Measurements from ENCODE around the gene LITAF.
"Not testable (repeated sequence)": the region's sequence is repeated elsewhere in the genome, so short reads cannot be mapped to it uniquely, and the experiment has no call there.

LITAF gene

DNA sequence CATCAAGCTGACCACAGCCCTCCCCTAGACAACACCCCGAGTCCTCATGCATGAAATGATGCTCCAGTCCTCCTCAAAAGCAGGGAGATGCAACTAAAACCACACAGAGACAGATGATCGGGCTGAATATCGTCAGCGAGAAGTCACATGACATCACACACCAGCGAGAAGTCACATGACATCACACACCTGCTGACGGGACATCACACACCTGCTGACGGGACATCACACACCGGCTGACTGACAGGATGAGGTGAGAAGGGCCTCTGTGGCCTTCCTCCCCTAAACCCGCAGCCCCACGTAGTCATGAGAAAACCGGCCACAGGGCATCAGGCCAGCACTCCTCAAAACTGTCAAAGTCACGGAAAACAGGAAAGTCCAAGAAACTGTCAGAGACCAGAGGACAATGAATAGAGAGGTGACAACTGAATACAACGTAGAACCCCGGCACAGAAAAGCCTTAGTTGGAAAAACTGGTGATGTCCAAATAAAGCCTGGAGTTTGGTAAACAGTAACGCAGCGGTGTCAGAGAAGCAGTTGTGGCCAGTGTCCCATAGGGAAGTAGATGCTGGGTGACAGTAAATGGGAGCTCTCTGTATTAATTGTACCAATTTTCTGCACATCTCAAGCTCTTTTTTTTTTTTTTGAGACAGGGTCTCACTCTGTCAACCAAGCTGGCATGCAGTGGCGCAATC is 14.3 kb downstream of the LITAF start:
- peak; percentile 79 to 80 for DNase-seq

DNA sequence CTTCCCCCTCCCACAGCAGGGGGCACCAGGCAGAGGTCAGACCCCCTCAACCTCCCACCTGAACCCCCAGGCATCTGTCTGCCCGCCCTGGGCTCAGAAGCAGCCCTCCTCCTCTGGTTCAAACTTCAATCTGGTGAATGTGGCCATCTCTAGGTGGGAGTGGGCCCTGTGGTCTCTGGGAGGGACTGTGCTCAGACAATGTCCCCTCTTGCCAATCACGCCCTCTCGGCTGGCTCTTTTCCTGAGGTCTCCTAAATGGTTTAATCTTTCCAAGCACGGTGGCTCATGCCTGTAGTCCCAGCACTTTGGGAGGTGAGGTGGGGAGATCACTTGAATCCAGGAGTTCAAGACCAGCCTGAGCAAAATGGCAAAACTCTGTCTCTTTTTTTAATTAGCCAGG is 15.2 kb downstream of the LITAF start:
- DNase-seq, result no peak

DNA sequence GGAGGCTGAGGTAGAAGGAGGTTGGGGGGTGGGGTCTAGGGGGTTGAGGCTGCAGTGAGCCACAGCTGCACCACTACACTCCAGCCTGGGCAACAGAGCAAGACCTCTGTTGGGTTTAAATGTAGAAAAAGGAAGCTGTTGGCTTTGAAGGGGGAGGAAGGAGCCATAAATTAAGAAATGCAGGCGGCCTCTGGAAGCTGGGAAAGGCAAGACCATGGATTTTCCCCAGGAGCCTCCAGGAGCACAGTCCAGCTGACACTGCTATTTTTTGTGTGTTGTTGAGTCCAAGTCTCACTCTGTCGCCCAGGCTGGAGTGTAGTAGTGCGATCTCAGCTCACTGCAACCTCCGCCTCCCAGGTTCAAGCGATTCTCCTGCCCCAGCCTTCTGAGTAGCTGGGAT is 15.9 kb downstream of the LITAF start:
- no peak for DNase-seq

DNA sequence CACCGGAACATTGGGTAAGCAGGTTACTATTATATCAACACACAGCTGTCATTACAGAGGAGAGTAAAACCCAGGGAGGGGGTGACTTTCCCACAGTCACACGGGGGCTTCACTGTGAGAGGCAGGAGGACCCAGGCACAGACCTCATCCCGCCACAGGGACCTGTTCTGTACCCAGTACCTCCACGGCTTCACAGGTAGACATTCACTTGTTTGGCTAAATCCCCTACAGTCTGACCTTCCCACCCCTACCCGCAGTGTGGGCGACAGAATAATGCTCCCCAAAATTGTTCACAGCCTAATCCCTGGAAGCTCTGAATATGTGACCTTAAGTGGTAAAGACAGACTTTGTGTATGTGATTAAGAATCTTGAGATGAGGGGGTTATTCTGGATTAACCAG is 16.5 kb downstream of the LITAF start:
- no peak for DNase-seq

DNA sequence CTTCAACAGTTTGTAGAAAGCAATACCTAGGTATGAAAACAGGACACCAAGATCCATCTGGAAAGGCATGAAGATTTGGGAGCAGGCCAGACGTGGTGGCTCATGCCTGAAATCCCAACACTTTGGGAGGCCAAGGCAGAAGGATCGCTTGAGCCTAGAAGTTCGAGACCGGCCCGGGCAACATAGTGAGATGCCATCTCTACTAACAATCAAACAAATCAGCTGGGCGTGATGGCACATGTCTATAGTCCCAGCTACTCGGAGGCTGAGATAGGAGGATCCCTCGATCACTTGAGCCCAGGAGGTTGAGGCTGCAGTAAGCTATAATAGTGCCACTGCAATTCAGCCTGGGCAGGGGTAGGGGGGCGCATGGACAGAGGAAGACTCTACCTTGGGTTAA is 20.3 kb downstream of the LITAF start:
- no peak for DNase-seq

DNA sequence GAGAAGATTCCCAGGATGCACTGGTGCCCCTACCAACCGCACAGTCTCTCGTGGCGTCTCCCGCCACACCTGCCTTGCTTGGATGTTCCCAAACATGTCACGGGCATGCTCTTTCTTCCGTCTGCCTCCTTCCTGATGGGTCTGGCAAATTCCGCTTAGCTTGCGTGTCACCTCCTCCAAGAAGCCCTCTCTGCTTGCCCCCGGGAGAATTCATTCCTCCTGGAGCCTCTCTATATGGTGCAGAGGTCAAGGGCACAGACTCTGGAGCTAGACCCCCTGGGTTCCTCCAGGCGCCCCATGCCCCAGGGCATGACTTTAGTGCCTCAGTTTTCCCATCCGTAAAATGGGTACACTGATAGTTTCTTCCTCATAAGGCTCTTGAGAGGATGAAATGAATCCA is 21.1 kb downstream of the LITAF start:
- no peak for DNase-seq

DNA sequence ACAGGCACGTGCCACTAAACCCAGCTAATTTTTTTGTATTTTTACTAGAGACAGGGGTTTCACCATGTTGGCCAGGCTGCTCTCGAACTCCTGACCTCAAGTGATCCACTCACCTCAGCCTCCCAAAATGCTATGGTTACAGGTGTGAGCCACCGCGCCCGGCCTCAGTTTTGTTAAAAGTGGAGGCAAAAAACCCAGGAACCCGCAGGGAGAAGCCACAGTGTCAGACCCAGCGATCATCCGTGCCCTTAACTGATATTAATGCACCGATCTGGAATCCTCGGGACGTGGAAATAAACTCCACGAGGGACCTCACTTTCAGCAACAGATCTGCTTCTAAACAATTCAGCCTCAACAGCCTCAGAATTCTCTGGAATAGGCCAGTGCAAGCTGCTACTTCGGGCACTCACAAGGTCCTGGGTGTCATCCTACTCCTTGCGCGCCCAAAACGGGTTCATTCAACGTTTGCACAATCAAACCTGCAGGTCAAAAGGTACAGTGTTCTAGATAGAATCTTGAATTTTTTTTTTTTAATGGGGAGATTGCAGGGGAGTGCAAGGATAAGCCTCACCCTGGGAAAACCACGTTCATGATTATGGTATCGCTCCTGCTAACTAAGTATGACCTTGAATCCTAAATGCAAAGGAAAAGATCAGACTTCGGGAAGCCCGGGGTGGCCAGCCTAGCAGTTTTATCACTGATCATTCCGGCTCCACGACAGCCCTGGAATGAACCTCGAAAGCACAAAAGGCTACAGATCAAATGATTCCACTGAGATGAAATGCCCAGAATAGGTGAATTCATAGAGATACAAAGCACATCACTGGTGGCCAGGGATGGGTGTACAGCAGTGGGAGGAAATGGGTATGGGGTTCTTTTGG is 22.4 kb downstream of the LITAF start:
- no peak for DNase-seq

DNA sequence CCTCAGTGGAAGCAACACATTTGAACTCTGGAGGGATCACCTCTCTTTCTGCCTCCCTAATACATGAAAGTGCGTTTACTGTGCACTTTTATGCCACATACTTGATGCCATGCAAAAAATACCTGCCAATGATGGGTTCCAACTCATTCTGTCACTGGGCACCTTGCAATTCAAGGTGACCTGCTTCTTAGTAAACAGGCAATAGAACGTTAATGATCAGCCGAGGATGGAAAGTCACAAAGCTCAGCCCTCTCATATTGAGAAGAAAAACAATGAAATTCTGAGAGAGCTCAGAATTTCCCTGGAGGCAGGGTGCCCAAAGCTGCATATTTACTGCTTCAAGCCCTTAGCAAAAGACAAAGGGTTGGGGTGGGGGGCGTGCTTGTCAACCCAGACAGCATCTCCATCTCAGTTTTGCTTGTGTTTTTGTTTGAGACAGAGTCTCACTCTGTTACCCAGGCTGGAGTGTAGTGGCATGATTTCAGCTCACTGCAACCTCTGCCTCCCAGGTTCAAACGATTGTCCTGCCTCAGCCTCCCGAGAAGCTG is 23.2 kb downstream of the LITAF start:
- no peak for DNase-seq

DNA sequence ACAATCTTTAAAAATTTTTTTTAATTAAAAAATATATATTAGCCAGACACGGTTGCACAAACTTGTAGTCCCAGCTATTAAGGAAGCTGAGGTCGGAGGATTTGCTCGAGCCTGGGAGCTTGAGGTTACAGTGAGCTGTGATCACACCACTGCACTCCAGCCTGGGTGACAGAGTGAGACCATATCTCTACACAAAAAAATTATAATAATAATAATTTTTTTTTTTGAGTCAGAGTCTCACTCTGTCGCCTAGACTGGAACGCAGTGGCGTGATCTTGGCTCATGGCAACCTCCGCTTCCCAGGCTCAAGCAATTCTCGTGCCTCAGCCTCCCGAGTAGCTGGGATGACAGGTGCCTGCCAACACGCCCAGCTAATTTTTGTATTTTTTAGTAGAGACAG is 23.8 kb downstream of the LITAF start:
- peak in 1 of 2 donors; percentile 36 for DNase-seq

DNA sequence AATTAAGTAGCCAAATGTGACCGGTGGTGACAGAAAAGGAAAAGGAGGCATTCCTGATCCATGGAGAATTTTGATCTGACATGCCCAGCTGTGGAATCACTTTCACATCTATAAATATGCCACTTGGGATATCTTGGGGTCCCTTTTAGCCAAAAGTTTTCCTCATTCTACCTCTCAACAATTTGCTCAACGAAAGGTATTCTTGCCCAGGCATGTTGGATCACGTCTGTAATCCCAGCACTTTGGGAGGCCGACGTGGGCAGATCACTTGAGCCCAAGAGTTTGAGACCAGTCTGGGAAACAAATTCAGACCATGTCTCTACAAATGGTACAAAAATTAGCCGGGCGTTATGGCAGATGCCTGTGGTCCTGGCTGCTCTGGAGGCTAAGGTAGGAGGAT is 24.3 kb downstream of the LITAF start:
- DNase-seq, result no peak

DNA sequence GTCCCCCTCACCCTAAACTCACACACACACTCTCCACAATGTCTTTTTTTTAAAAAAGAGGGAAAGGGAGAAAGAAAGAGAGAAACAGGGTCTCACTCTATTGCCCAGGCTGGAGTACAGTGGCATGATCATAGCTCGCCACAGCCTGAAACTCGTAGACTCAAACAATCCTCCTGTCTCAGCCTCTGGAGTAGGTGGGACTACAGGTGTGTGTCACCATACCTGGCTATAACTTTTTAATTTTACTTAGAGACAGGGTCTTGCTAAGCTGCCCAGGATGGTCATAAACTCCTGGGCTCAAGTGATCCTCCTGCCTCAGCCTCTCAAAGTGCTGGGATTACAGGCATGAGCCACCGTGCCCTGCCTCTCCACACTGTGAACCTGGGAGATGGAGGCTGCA is 24.9 kb downstream of the LITAF start:
- no peak for DNase-seq

DNA sequence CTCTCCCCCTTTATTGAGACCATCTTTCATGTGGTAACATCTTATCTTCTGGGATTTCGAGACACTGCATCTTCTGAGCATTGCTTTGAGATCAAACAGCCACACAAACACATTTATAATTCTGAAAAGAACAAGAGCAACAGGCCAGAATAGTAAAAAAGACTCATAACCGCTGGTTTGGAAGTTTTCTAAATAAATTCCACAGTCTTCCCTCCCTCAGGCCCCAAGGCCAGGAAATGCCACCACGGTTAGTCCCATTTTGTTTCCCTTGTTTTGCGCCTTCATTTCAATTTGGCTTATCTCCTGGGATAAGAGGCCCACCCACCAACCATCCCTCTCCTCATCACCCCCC is 25.3 kb downstream of the LITAF start:
- no peak for DNase-seq

DNA sequence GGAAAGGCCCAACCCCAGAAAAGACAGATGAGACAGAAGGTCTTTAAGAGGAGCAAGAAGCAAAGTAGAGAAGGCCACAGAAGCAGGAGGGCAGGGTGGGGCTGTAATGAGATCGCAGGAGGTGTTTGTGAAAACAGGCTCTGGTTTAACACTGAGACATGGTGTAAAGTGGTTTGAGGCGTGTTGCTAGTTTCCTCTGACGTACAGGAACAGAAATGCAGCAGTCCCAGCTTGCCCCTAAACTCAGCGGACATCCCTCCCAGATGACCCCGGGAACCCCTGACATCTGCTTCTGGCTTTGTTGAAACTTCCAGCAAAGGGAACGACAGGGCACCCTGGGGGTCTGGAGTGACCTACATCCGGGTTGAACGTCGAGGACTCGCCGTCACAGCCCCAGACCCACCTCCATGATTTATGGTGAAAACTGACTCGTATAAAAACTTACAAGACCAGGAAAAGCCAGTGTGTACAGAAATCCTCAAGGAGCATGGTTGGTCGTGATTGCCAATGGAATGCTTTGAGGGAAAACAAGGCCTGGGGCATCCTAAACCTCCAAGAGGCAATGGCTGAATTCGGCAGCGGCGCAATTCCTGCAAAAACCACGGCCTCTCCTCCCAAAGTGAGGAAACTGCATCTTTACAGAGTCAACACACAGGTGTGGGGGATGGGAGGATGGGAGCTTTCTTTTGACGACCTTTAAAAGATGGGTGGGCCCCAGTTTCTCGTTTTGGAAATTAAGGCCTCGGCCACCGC is 25.8 kb downstream of the LITAF start:
- DNase-seq, result peak; percentile 76 to 85

DNA sequence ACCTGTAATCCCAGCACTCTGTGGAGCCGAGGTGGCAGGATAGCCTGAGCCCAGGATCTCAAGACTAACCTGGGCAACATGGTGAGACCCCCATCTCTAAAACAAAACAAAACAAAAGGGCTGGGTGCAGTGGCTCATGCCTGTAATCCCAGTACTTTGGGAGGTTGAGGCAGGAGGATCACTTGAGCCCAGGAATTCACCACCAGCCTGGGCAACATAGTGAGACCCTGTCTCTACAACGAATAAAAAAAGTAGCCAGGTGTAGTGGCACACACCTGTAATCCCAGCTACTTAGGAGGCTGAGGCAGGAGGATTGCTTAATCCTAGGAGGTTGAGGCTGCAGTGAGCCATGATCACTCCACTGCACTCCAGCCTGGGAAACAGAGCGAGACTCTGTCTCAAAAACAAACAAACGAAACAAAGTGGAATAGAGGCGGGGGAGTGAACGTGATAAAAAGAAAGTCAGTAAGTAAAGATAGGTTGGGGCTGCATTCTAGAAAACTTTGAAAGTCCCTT is 28.4 kb downstream of the LITAF start:
- DNase-seq, result not testable (repeated sequence)

DNA sequence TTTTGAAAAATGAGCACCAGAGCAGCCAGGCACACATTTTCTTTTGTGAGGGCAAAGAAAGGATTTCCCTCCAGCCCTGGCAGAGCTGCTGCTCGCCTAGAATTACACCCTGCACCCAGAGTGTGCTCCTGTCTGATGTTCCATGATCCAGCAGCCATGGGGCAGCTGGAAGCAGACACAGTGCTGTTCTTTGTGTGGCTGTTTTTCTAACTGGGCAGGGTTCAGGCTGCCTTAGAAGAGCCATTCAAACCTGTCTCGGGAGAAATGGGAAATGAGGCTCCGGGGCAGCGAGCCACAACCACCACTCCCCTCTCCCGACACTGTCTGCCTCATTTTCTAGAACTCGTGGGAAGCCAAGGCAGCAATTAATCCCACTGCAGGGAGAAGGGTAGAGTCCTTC is 28.9 kb downstream of the LITAF start:
- no peak for DNase-seq

DNA sequence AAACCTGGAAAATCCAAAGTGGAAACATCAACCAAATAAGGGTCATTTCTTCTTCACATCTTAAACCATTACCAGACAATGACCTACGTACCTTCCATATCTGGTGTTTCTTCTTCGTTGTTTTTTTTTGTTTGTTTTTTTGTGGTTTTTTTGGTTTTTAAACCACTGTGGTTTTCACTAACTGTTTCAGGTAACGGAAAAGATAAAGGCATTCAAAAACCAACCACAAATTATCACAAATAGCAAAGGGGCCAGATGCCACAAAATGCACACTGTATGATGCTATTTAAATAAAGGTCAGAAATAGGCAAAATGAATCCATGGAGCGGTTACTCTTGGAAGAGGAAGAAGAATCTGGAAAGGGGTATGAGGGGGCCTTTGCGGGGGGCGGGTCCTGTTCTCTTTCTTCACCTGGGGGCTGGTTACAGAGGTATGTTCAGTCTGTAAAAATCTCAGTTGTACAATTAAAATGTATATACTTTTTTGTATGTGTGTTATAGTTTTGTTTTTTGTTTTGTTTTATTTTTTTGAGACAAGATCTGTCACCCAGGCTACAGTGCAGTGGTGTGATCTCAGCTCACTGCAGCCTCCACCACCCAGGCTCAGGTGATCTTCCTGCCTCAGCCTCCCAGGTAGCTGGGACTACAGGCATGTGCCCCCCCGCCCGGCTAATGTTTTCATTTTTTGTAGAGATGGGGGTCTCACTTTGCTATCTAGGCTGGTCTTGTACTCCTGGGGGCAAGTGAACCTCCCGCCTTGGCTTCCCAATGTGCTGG is 29.6 kb downstream of the LITAF start:
- DNase-seq, result peak in 1 of 2 donors; percentile 44

DNA sequence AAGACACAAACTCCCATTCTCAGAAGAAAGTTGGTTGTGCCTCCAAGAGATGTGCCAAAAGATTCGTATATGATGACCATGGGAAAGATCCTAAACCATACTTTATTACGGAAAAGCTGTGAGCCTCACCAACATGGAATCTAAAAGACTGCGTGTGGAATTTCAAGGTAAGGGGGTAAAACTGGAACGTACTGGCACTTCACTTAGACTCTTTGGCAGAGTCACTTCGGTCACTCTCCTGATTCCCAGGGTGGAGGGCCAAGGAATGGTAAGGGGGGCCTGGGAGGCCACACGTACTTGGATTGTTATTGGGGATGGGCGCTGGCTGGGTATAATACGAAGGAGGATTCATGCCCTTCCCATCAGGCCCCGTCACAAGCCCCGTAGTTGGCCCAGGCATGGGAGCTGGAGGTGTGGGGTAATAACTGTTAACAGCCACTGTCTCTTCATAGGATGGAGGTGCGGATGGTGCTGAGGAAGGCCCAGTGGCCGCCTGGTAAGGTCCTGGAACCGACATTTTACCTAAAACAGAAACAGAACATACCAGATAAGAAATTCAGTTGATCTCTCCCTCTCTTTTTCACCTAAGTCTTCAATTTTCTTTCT is 30.4 kb downstream of the LITAF start:
- DNase-seq, result no peak

DNA sequence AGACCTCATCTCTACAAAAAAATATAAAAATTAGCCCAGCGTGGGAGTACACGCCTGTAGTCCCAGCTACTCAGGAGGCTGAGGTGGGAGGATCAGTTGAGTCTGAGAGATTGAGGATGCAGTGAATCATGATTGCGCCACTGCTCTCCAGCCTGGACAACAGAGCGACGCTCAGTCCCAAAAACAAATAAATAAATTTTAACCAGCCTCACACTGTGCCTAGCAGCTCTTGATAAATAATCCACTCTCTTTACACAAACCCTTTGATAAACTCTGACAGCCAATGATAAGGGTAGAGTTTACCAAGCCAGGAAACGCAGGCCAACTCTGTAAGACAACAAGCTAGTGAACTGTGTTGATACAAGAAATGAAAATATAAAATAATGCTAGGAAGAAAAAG is 32.7 kb downstream of the LITAF start:
- DNase-seq, result no peak

DNA sequence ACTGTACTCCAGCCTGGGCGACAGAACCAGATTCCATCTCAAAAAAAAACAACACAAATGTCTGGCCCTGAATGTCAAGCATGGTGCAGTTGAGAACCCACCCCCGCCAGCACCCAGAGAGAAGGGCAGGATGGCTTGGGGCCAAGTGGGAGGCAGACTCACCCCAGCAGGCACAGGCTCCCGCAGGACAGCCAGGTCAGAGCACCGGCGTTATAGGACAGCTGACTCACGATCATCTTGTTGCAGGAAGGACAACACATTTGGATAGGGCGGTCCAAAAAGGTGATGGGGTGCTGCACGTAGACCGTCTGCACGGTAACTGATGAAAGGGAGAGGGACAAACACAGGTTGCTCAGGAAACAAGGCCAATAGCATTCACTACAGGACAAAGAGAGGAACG is 33.3 kb downstream of the LITAF start:
- DNase-seq, result no peak

DNA sequence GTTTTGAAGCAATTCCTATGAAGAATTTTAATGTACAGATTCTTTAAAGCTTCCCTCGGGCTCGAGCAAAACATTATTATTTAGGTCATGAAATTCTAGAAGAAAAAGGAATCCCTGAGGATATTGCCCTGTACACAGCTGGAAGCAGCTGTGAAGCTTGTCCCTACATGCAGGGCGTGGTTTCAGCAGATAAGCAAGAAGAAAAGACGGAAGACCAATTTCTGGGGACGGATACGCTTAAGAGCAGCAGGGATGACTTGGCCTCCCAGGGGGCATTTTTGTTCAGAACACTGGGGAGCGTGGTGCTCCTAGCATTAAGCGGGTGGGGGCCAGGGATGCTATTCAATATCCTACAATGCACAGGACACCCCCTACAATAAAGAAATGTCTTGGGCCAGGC is 34.3 kb downstream of the LITAF start:
- no peak for DNase-seq

DNA sequence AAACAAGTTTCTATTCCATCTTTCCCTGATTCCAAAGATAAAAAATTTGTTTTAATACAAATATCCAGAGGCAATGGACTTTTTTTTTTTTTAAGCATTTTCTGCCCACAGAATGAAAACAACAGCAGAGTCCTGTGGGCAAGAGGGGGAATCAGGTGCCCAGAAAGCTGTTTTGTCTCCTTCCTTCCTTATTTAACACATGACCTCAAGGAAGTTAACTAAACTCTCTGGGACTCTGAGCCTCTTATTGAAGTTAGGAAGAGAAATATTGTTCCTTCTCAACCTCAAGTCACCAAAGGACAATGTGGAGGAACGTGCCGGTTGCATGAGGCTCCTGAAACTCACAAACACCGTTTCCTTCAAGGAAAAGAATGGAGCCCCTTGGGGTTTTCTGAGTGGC is 34.9 kb downstream of the LITAF start:
- DNase-seq, result no peak

Data from CD4-positive, alpha-beta T cell treated with Interferon alpha-2 for 1 hour (primary cell).